Lung microvascular endothelial cell (primary cell): Measurements from ENCODE around the gene ABHD16B. TPM values are rescaled to one million over a fixed set of nuclear protein-coding genes. Genes with fewer than 3 reads are reported as not detected.
A peak's percentile ranks its signal among the peaks of the same experiment; 100 is the strongest.

Experiments
- DNase-seq, 2 donors: peaks; one replicate each; pipeline versions ENCODE4 v3.0.0 to v3.0.0-alpha.2; 2010; ENCODE audit warnings: low read depth in 2 of 2
- total RNA-seq: library from RNA; depleted of rRNA; stranded (reverse); fragments of >200 nt; gene quantifications from 2 replicates; pipeline ENCODE4 v1.2.1, GENCODE V29; 2014

Gene ABHD16B
- not detected in 2 replicates for total RNA-seq

GRCh38 chr20:63861365-63861934 is at the start of gene ABHD16B:
TSS of gene ABHD16B (plus strand) at chr20:63861498. CDS start at chr20:63861541, 43 bp downstream.
- no peak for DNase-seq

- DNase-seq: no peak
Measured at GRCh38 chr20:63814891-63815614, 46.2 kb upstream of the ABHD16B start.

- DNase-seq: no peak
Measured at GRCh38 chr20:63815615-63816253, 45.6 kb upstream of the ABHD16B start.

- DNase-seq: peak; percentile 66 to 78
Measured at GRCh38 chr20:63819224-63819921, 41.9 kb upstream of the ABHD16B start.

GRCh38 chr20:63821811-63822210 is 39.5 kb upstream of the ABHD16B start:
- no peak for DNase-seq

- no peak for DNase-seq
Measured at GRCh38 chr20:63822276-63822696, 39.0 kb upstream of the ABHD16B start.

- no peak for DNase-seq
Measured at GRCh38 chr20:63823691-63824311, 37.5 kb upstream of the ABHD16B start.

GRCh38 chr20:63825331-63826118 is 35.8 kb upstream of the ABHD16B start:
- DNase-seq: no peak

GRCh38 chr20:63826753-63827152 is 34.5 kb upstream of the ABHD16B start:
- no peak for DNase-seq

- DNase-seq: no peak
Measured at GRCh38 chr20:63828124-63828523, 33.2 kb upstream of the ABHD16B start.

GRCh38 chr20:63828545-63828944 is 32.8 kb upstream of the ABHD16B start:
- DNase-seq: no peak

GRCh38 chr20:63828951-63829350 is 32.3 kb upstream of the ABHD16B start:
- DNase-seq: no peak

- DNase-seq: peak in 1 of 2 donors; percentile 43
Measured at GRCh38 chr20:63829603-63829944, 31.7 kb upstream of the ABHD16B start.

GRCh38 chr20:63829945-63830835 is 31.1 kb upstream of the ABHD16B start:
- peak; percentile 33 to 38 for DNase-seq

- DNase-seq: peak; percentile 49 to 73
Measured at GRCh38 chr20:63830841-63831588, 30.3 kb upstream of the ABHD16B start, which contains the start of gene ZBTB46. TSS of gene ZBTB46 (minus strand) at chr20:63831264. CDS start at chr20:63790757, 40,507 bp downstream.

GRCh38 chr20:63831646-63831992 is 29.7 kb upstream of the ABHD16B start:
- no peak for DNase-seq

- DNase-seq: peak; percentile 34 to 76
Measured at GRCh38 chr20:63831993-63832686, 29.2 kb upstream of the ABHD16B start.

GRCh38 chr20:63833776-63834490 is 27.4 kb upstream of the ABHD16B start:
- no peak for DNase-seq
